ENCODE data around the gene PXDC1.

GRCh38 chr6:3758842-3759144, 7.3 kb upstream of the PXDC1 start:
- TF ChIP-seq JUNB (IDR thresholded peaks at IDR 0.05; ENCODE audit: unreplicated experiment) = no peak
- no peak for TF ChIP-seq REST (IDR thresholded peaks at IDR 0.05; ENCODE audit: unreplicated experiment)
